ENCODE data around the gene OR7C1. TPM values are rescaled to one million over a fixed set of nuclear protein-coding genes. Genes with fewer than 3 reads are reported as not detected.
"Not testable (repeated sequence)": the region's sequence is repeated elsewhere in the genome, so short reads cannot be mapped to it uniquely, and the experiment has no call there.

The OR7C1 gene
- total RNA-seq, 1 donor from 2014 or later, result not detected

DNA sequence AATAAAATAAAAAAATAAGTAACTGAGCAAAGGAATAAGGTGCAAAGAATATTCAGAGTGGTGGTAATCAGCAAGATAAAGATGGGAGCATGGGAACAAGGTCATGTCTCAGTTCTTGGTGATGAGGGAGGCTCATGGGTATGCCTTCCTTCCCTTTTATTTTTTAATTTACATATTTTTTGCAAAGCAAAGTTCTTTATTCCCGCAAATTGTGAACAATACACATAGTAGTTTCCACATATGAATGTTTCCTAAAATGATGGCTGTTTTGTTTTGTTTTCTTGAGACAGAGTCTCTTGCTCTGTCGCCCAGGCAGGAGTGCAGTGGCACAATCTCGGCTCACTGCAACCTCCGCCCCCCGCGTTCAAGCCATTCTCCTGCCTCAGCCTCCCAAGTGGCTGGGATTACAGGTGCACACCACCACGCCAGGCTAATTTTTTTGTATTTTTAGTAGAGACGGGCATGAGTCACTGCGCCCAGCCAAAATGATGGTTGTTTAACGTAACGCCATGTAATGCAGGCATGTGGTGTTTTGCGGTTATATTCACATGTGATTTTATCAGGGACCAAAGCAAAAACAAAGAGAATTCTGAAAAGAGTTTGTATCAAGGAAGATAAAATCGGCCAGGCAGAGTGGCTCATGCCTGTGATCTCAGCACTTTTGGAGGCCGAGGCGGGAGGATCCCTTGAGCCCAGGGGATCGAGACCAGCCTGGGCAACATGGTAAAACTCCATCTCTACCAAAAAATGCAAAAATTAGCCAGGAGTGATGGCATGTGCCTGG is 52.2 kb downstream of the OR7C1 start:
- TF ChIP-seq, protein P1, sequence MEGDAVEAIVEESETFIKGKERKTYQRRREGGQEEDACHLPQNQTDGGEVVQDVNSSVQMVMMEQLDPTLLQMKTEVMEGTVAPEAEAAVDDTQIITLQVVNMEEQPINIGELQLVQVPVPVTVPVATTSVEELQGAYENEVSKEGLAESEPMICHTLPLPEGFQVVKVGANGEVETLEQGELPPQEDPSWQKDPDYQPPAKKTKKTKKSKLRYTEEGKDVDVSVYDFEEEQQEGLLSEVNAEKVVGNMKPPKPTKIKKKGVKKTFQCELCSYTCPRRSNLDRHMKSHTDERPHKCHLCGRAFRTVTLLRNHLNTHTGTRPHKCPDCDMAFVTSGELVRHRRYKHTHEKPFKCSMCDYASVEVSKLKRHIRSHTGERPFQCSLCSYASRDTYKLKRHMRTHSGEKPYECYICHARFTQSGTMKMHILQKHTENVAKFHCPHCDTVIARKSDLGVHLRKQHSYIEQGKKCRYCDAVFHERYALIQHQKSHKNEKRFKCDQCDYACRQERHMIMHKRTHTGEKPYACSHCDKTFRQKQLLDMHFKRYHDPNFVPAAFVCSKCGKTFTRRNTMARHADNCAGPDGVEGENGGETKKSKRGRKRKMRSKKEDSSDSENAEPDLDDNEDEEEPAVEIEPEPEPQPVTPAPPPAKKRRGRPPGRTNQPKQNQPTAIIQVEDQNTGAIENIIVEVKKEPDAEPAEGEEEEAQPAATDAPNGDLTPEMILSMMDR (conservative IDR thresholded peaks at IDR 0.05), result no peak
- Mint-ChIP-seq H3K27ac (ENCODE audit: unreplicated experiment) (no peak overlapping the region), H3K9me3 (no peaks in the 10 kb centered on the region), H3K27me3 (ENCODE audit: low read depth) (peaks cover 40% of the 10 kb centered on the region), H3K4me1 (no peaks in the 10 kb centered on the region), H3K4me3 (no peak overlapping the region), H3K36me3 (ENCODE audit: low read depth) (no peaks in the 10 kb centered on the region)
- DNase-seq (ENCODE audit: low read depth, low spot score), result no peak

DNA sequence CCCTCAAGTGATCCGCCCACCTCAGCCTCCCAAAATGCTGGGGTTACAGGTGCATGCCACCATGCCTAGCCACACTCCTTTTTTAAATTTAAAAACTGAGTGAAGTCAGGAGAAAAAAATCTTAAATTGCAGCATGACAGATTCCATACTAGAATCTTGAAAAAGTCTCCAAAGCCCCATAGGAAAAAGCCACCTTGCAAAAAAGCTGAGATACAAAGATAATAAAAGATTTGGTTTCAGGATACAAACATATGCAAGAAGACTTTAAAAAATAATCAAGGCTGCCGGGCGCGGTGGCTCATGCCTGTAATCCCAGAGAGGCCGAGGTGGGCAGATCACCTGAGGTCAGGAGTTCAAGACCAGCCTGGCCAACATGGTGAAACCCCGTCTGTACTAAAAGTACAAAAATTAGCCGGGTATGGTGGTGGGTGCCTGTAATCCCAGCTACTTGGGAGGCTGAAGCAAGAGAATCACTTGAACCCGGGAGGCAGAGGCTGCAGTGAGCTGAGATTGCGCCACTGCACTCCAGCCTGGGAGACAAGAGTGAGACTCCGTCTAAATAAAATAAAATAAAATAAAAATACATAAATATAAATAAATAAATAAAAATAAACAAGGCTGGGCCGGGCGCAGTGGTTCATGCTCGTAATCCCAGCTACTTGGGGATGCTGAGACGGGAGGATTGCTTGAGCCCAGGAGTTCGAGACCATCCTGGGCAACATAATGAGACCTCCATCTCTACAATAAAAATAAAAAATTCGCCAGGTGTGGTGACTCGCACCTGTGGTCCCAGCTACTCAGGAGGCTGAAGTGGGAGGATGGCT is 53.1 kb downstream of the OR7C1 start:
- not testable (repeated sequence) for H3K9me3 Mint-ChIP-seq; H3K4me3 Mint-ChIP-seq; H3K4me1 Mint-ChIP-seq; DNase-seq (ENCODE audit: low read depth, low spot score); H3K27ac Mint-ChIP-seq (ENCODE audit: unreplicated experiment); H3K36me3 Mint-ChIP-seq (ENCODE audit: low read depth)
- peaks cover 44% of the 10 kb centered on the region for H3K27me3 Mint-ChIP-seq (ENCODE audit: low read depth)

DNA sequence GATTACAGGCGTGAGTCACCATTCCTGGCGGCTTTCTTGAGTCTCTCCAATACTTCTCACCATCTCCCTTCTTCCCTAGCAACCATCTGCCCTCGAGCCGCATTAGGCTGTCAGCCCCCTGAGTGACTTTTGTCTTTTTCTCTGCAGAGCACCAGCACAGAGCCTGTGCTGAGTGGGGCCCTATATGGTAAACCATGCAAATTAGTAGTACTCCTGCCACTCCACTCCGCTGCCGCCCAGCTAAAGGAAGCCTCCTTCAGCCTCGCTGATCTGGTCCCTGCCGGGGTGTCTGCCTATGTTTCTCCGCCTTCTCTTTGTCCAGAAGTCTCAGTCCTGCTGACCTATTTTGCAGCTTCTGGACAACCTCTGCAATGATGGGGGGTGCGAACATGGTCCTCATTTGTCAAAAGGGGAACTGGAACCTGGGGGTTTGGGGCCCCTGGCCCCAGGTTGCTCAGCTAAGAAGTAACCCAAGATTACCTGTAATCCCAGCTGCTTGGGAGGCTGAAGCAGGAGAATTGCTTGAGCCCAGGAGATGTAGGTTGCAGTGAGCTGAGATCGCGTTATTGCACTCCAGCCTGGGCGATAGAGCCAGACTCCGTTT is 54.3 kb downstream of the OR7C1 start:
- not testable (repeated sequence) for H3K4me1 Mint-ChIP-seq; DNase-seq (ENCODE audit: low read depth, low spot score); H3K9me3 Mint-ChIP-seq; H3K27ac Mint-ChIP-seq (ENCODE audit: unreplicated experiment); H3K36me3 Mint-ChIP-seq (ENCODE audit: low read depth); H3K4me3 Mint-ChIP-seq
- H3K27me3 Mint-ChIP-seq (ENCODE audit: low read depth), result peaks cover 52% of the 10 kb centered on the region

DNA sequence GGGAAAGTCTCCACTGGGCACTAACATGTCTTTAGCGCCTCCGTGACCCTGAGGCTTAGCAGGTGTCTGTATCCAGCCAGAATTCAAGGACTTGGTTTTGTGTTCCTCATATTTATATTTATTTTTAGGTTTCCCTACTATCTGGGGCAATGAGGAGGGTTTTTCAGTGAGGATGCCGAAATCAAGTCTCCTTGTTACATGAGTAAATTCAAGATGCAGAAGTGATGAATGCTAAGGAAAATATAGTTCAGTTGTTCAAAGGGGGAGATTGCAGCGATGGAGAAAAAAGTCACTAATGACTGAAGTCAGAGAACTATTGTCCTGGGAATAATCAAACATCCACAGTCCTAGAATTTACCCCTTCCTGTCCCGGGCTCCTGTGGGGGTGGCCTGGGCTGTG is 55.8 kb downstream of the OR7C1 start:
- TF ChIP-seq, protein P1 (conservative IDR thresholded peaks at IDR 0.05), result no peak
- H3K27me3 Mint-ChIP-seq (ENCODE audit: low read depth), result peaks cover 54% of the 10 kb centered on the region
- DNase-seq (ENCODE audit: low read depth, low spot score), result no peak

DNA sequence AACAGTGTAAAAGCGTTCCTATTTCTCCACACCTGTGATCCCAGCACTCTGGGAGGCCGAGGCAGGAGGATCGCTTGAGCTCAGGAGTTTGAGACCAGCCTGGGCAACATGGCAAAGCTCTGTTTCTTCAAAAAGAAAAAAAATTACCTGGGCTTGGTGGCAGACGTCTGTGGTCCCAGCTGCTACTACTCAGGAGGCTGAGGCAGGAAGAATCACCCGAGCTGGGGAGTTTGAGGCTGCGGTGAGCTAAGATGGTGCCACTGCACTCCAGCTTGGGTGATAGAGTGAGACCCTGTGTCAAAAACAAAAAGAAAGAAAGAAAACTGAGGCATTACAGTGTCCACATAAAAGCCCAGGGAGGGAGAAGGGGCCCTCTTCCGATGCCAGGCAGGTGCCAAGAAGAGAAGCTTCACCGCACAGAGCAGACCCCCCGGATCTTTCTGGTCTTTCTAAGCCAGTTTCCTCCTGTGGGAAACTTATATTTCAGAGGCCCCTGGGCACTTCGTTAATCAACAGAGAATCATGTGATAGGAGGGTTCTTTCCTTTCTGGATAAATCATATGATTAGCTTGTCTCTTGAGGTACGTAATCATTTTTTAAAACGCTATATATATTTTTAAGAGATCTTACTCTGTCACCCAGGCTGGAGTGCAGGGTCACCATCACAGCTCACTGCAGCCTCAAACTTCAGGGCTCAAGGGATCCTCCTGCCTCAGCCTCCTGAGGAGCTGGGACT is 56.7 kb downstream of the OR7C1 start, which contains the start of gene ADGRE2:
ADGRE2 (minus strand) TSS at position 451 of the 736 bp plus-strand sequence. CDS start 1,804 bp downstream, outside the sequence.
- H3K4me1 Mint-ChIP-seq; H3K36me3 Mint-ChIP-seq (ENCODE audit: low read depth); DNase-seq (ENCODE audit: low read depth, low spot score); H3K27ac Mint-ChIP-seq (ENCODE audit: unreplicated experiment); H3K9me3 Mint-ChIP-seq; H3K4me3 Mint-ChIP-seq: not testable (repeated sequence)
- peaks cover 59% of the 10 kb centered on the region for H3K27me3 Mint-ChIP-seq (ENCODE audit: low read depth)

More for the DNA sequence above, 55.8 kb downstream of the OR7C1 start:
- no peak overlapping the region for H3K4me3 Mint-ChIP-seq
- no peaks in the 10 kb centered on the region for H3K4me1 Mint-ChIP-seq
- no peaks in the 10 kb centered on the region for H3K36me3 Mint-ChIP-seq (ENCODE audit: low read depth)
- H3K9me3 Mint-ChIP-seq, result no peaks in the 10 kb centered on the region
- no peak overlapping the region for H3K27ac Mint-ChIP-seq (ENCODE audit: unreplicated experiment)

DNA sequence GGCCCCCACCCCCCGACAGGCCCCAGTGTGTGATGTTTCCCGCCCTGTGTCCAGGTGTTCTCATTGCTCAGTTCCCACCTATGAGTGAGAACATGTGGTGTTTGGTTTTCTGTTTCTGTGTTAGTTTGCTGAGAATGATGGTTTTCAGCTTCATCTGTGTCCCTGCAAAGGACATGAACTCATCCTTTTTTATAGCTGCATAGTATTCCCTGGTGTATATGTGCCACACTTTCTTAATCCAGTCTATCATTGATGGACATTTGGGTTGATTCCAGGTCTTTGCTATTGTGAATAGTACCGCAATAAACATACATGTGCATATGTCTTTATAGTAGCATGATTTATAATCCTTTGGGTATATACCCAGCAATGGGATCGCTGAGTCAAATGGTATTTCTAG is 57.3 kb downstream of the OR7C1 start:
- H3K4me1 Mint-ChIP-seq; H3K4me3 Mint-ChIP-seq; DNase-seq (ENCODE audit: low read depth, low spot score); H3K36me3 Mint-ChIP-seq (ENCODE audit: low read depth); H3K9me3 Mint-ChIP-seq; H3K27ac Mint-ChIP-seq (ENCODE audit: unreplicated experiment): not testable (repeated sequence)
- H3K27me3 Mint-ChIP-seq (ENCODE audit: low read depth), result peaks cover 54% of the 10 kb centered on the region

Data from neural crest cell (in vitro differentiated cells).